ENCODE results near the gene GINS2.

- TF ChIP-seq CTCF (conservative IDR thresholded peaks at IDR 0.05; ENCODE audit: low read length) (no peak), EZH2phosphoT487 (IDR thresholded peaks at IDR 0.05; ENCODE audit: borderline replicate concordance) (no peak)
Measured at GRCh38 chr16:85659336-85659735, 29.4 kb downstream of the GINS2 start.
